ENCODE data around the gene WBP1. TPM values are rescaled to one million over a fixed set of nuclear protein-coding genes. Genes with fewer than 3 reads are reported as not detected.

Gene WBP1
- total RNA-seq, 1 donor from 2014 or later: 96.1 TPM

GRCh38 chr2:74488643-74489481 is 30.6 kb downstream of the WBP1 start:
- no peak overlapping the region for H3K27ac Mint-ChIP-seq (ENCODE audit: unreplicated experiment)

GRCh38 chr2:74489906-74490305 is 31.7 kb downstream of the WBP1 start:
- Mint-ChIP-seq H3K27me3 (ENCODE audit: unreplicated experiment) (no peaks in the 10 kb centered on the region), H3K4me1 (ENCODE audit: unreplicated experiment) (no peaks in the 10 kb centered on the region), H3K9me3 (ENCODE audit: unreplicated experiment) (no peaks in the 10 kb centered on the region), H3K27ac (ENCODE audit: unreplicated experiment) (no peak overlapping the region), H3K4me3 (ENCODE audit: unreplicated experiment) (no peak overlapping the region), H3K36me3 (ENCODE audit: unreplicated experiment) (peaks cover 37% of the 10 kb centered on the region)
- no peak for TF ChIP-seq CTCF (IDR thresholded peaks at IDR 0.05)
- DNase-seq (ENCODE audit: extremely low spot score, unreplicated experiment): no peak

More at GRCh38 chr2:74488643-74489481, 30.6 kb downstream of the WBP1 start:
- no peak for DNase-seq (ENCODE audit: extremely low spot score, unreplicated experiment)
- Mint-ChIP-seq H3K4me3 (ENCODE audit: unreplicated experiment) (no peak overlapping the region), H3K27me3 (ENCODE audit: unreplicated experiment) (no peaks in the 10 kb centered on the region), H3K9me3 (ENCODE audit: unreplicated experiment) (no peaks in the 10 kb centered on the region), H3K4me1 (ENCODE audit: unreplicated experiment) (peaks cover 4% of the 10 kb centered on the region), H3K36me3 (ENCODE audit: unreplicated experiment) (peaks cover 33% of the 10 kb centered on the region)
- no peak for TF ChIP-seq CTCF (IDR thresholded peaks at IDR 0.05)

- TF ChIP-seq CTCF (IDR thresholded peaks at IDR 0.05): no peak
Measured at GRCh38 chr2:74491648-74492544, 33.7 kb downstream of the WBP1 start.

GRCh38 chr2:74493546-74493945 is 35.3 kb downstream of the WBP1 start:
- no peaks in the 10 kb centered on the region for H3K9me3 Mint-ChIP-seq (ENCODE audit: unreplicated experiment)

More at GRCh38 chr2:74491648-74492544, 33.7 kb downstream of the WBP1 start:
- Mint-ChIP-seq H3K4me1 (ENCODE audit: unreplicated experiment) (no peaks in the 10 kb centered on the region), H3K9me3 (ENCODE audit: unreplicated experiment) (no peaks in the 10 kb centered on the region), H3K27ac (ENCODE audit: unreplicated experiment) (no peak overlapping the region), H3K4me3 (ENCODE audit: unreplicated experiment) (no peak overlapping the region), H3K36me3 (ENCODE audit: unreplicated experiment) (peaks cover 36% of the 10 kb centered on the region), H3K27me3 (ENCODE audit: unreplicated experiment) (peaks cover under 1% of the 10 kb centered on the region)
- DNase-seq (ENCODE audit: extremely low spot score, unreplicated experiment): no peak

More at GRCh38 chr2:74493546-74493945, 35.3 kb downstream of the WBP1 start:
- H3K27me3 Mint-ChIP-seq (ENCODE audit: unreplicated experiment): peaks cover 16% of the 10 kb centered on the region
- peaks cover 38% of the 10 kb centered on the region for H3K36me3 Mint-ChIP-seq (ENCODE audit: unreplicated experiment)
- DNase-seq (ENCODE audit: extremely low spot score, unreplicated experiment): no peak
- H3K4me3 Mint-ChIP-seq (ENCODE audit: unreplicated experiment): no peak overlapping the region
- peaks cover 13% of the 10 kb centered on the region for H3K4me1 Mint-ChIP-seq (ENCODE audit: unreplicated experiment)
- no peak overlapping the region for H3K27ac Mint-ChIP-seq (ENCODE audit: unreplicated experiment)
- no peak for TF ChIP-seq CTCF (IDR thresholded peaks at IDR 0.05)
